ENCODE results near the gene VWA8.

- TF ChIP-seq ZNF624 (tag by site-specific recombination; IDR thresholded peaks at IDR 0.05) (no peak), ZNF175 (tag by site-specific recombination; IDR thresholded peaks at IDR 0.05) (no peak), ZFHX2 (tag by site-specific recombination; conservative IDR thresholded peaks at IDR 0.05) (no peak), ZNF777 (tag by site-specific recombination; IDR thresholded peaks at IDR 0.05; ENCODE audit: borderline replicate concordance) (no peak), MEIS1 (CRISPR knock-in tag; IDR thresholded peaks at IDR 0.05; ENCODE audit: borderline replicate concordance) (no peak), ZNF639 (tag by site-specific recombination; IDR thresholded peaks at IDR 0.05) (no peak), ZNF140 (tag by site-specific recombination; IDR thresholded peaks at IDR 0.05) (no peak)
- TF ChIP-seq, protein P1, sequence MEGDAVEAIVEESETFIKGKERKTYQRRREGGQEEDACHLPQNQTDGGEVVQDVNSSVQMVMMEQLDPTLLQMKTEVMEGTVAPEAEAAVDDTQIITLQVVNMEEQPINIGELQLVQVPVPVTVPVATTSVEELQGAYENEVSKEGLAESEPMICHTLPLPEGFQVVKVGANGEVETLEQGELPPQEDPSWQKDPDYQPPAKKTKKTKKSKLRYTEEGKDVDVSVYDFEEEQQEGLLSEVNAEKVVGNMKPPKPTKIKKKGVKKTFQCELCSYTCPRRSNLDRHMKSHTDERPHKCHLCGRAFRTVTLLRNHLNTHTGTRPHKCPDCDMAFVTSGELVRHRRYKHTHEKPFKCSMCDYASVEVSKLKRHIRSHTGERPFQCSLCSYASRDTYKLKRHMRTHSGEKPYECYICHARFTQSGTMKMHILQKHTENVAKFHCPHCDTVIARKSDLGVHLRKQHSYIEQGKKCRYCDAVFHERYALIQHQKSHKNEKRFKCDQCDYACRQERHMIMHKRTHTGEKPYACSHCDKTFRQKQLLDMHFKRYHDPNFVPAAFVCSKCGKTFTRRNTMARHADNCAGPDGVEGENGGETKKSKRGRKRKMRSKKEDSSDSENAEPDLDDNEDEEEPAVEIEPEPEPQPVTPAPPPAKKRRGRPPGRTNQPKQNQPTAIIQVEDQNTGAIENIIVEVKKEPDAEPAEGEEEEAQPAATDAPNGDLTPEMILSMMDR (tag by site-specific recombination; IDR thresholded peaks at IDR 0.05), result no peak
- TF ChIP-seq, protein P2, sequence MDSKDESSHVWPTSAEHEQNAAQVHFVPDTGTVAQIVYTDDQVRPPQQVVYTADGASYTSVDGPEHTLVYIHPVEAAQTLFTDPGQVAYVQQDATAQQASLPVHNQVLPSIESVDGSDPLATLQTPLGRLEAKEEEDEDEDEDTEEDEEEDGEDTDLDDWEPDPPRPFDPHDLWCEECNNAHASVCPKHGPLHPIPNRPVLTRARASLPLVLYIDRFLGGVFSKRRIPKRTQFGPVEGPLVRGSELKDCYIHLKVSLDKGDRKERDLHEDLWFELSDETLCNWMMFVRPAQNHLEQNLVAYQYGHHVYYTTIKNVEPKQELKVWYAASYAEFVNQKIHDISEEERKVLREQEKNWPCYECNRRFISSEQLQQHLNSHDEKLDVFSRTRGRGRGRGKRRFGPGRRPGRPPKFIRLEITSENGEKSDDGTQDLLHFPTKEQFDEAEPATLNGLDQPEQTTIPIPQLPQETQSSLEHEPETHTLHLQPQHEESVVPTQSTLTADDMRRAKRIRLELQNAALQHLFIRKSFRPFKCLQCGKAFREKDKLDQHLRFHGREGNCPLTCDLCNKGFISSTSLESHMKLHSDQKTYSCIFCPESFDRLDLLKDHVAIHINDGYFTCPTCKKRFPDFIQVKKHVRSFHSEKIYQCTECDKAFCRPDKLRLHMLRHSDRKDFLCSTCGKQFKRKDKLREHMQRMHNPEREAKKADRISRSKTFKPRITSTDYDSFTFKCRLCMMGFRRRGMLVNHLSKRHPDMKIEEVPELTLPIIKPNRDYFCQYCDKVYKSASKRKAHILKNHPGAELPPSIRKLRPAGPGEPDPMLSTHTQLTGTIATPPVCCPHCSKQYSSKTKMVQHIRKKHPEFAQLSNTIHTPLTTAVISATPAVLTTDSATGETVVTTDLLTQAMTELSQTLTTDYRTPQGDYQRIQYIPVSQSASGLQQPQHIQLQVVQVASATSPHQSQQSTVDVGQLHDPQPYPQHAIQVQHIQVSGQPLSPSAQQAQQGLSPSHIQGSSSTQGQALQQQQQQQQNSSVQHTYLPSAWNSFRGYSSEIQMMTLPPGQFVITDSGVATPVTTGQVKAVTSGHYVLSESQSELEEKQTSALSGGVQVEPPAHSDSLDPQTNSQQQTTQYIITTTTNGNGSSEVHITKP (tag by site-specific recombination; IDR thresholded peaks at IDR 0.05), result no peak
Measured at GRCh38 chr13:41554180-41554579, 406.7 kb downstream of the VWA8 start.
